Subcutaneous adipose tissue (tissue), 4 donors: ENCODE measurements around the gene KIF25. TPM values are rescaled to one million over a fixed set of nuclear protein-coding genes. Genes with fewer than 3 reads are reported as not detected.

Source experiments
- total RNA-seq, 4 donors: library from RNA; depleted of rRNA; stranded (reverse); fragments of >200 nt; gene quantifications; one replicate each; pipeline ENCODE4 v1.1.0, GENCODE V29; 2016
- TF ChIP-seq, protein P1 (sequence below): fragments of 450-650 bp; IDR thresholded peaks from one replicate; pipeline ENCODE4 v1.5.1; 2016; ENCODE audit warnings: low read depth, mild to moderate bottlenecking, control low read depth, antibody characterized with exemption, moderate library complexity

KIF25 gene
- total RNA-seq, 4 donors from 2014 or later = 0.65 to 0.94 TPM; not detected in 2

DNA sequence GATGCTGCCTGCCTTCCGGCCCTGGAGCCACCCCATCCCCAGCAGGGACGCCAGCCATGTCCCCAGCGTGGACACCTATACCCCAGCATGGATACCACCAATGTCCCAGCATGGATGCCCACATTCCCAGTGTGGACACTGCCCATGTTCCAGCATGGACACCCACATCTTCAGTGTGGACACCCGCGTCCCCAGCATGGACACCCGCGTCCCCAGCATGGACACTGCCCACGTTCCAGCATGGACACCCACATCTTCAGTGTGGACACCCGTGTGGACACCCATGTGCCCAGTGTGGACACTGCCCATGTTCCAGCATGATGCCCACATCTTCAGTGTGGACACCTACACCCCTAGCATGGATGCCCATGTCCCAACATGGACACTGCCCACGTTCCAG lies 88.6 kb downstream of the KIF25 start:
- TF ChIP-seq, protein P1, sequence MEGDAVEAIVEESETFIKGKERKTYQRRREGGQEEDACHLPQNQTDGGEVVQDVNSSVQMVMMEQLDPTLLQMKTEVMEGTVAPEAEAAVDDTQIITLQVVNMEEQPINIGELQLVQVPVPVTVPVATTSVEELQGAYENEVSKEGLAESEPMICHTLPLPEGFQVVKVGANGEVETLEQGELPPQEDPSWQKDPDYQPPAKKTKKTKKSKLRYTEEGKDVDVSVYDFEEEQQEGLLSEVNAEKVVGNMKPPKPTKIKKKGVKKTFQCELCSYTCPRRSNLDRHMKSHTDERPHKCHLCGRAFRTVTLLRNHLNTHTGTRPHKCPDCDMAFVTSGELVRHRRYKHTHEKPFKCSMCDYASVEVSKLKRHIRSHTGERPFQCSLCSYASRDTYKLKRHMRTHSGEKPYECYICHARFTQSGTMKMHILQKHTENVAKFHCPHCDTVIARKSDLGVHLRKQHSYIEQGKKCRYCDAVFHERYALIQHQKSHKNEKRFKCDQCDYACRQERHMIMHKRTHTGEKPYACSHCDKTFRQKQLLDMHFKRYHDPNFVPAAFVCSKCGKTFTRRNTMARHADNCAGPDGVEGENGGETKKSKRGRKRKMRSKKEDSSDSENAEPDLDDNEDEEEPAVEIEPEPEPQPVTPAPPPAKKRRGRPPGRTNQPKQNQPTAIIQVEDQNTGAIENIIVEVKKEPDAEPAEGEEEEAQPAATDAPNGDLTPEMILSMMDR = no peak

DNA sequence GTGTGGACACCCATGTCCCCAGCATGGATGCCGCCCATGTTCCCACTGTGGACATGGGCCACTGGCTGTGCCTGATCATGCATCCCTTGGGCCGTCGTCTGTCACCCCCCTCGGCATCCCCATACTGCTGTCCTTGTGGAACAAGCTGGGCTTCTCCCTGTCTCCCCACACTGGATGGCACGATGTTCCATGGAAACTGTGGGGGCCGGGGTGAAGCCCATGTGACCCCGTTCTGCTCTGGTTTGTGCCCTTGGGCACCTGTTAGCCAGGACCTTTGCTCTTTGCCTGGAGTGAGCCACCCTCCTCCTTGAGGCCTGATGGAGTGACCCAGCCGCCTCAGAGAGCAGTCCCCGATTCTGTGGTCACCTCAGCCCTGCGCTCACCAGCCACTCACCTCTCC lies 89.1 kb downstream of the KIF25 start:
- TF ChIP-seq, protein P1 = no peak

DNA sequence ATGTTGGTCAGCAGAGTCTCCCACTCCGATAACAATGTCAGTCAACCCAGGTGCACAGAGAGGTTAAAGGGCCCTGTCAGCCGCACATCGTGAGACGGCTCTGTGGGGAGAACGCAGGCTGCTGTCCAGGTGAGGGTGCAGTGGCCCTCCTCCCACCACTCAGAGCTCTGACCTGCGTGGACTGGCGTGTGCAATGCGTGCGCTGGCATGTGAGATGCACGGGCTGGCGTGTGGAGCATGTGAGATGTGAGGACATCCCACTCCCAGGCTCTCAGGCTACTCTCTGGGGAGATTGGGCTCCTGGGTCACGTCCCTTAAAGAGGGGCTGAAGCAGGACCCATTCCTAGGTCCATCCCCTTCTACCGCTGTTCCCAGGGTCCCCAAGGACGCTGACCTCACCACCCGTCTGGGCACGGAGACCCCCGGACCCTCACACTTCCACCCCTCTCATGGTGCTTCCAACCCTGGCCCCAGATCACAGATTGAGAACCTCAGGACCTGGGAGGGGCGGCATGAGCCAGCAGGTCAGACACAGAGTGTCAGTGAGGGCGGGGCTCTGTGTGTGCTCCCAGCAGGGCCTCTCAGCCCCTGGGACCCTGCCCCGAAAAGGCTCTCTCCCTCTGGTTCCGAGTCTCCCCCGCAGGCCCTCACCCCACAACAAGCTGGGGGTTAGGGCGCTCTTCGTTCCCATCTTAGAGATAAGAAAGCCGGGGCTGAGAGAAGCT lies 90.1 kb downstream of the KIF25 start:
- TF ChIP-seq, protein P1 = no peak

DNA sequence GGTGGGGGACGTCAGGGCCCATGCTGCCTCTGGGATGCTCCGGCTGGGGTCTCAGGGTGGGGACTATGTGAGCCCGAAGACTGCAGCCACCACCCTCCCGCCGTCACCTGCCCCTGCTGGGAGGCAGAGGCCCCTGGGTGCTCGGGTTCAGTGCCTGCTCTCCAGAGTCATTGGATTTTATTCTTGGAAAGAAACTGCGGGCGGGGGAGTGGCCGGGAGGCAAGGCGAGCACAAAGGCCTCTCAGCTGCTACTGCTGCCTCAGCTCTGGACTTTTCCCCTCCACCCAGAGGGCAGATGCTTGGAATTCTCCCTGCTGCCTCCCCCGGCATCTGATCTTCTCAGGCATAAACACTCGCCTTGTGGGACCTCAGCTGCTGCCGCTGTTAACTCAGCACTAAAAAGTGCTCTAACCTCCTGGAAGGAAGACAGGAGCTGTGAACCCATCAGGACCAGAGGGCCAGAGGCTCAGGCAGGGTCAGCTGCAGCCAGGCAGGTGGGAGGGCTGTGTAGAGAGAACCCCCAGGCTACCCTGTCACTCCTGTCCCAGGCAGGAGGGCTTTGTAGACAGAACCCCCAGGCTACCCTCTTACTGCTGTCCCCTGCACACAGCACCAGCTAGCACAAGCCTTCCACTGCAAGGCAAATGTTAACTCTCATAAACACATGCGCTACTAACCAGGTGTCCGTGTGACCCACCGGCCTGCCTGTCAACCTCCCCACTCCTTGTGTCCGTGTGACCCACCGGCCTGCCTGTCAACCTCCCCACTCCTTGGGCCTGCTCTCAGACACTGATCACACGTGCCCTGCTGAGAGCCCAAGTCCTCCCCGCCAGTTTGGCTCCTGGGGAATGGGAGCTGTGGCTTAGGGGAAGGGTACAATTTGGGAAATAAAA lies 90.9 kb downstream of the KIF25 start:
- TF ChIP-seq, protein P1 = no peak

DNA sequence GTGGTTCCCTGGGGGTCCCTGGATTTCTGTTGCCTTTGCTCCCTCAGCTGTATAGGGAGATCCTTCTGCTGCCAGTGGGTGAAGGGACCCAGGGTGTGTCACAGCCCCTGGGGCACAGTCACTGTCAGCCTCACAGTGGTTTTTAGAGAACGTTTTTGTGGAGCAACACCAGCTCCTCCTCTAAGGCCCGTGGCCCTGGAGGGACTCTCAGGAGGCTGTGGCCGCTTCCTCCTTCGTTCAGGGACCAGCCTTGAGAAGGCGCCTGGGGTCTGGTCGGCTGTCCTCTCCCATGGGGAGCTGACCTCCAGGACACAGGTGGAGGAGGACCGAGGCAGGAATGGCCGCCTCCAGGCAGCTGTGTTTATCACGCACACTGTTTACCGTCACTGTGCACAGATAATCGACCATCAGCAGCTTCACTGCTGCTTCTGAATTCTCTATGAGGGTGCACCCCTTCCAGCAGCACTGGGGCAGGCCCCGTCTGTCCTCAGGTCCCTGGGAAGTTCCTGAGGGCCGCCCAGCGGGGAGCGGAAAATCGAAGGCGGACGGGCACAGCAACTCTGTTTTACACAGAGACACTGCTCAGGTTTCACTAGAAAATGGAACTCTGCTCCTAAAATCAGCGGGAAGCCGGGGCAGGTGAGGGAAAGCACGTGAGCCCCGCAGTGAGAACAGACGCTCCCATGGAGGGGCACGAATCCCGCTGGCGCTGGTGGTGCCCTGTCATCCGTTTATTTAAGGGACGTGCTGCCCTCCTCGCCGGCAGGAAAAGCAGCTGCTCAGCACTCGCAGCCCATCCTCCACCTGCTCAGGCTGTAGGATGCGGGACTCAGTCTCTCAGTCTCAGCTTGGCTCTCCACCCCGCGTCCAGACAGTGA lies 92.0 kb downstream of the KIF25 start:
- TF ChIP-seq, protein P1 = no peak

DNA sequence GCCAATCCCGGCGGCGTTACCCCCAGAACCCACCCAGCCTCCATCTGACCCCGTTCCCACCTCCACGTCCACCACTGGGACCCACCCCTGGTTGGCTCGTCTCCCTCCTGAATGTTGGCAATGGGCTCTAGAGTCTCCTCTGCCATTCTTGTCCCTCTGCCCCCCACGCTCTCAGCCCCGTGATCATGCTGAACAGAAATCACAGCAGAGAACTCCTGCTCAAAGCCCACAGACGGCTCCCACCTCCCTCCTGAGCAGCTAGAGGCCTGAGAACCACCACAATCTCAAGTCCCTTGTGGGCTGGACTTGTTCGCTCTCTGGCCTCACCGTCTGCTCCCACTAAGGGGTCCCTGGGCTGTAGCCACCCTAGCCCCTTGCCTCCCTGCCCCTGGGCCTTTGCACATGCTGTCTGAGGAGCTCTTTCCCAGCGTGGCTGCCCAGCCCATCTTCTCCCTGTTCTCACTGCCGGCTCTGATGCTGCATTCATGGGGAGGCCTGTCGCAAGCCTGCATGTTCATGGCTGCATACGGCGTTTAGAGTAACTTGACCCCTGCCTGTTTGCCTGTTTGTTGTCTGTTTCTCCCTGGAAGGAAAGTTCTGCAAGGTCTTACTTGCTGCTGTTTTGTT lies 92.7 kb downstream of the KIF25 start:
- TF ChIP-seq, protein P1 = no peak
